PC-3 (cell line): ENCODE data around the gene EBPL. TPM values are rescaled to one million over a fixed set of nuclear protein-coding genes. Genes with fewer than 3 reads are reported as not detected.
A peak's percentile ranks its signal among the peaks of the same experiment; 100 is the strongest.

Experiments
- ATAC-seq: fragments of 200-7000 bp; cut with Tn5 transposase; 2 replicates; pipeline ENCODE4 v1.9.1; 2020; ENCODE audit warnings: mild to moderate bottlenecking, moderate library complexity
- BruUV-seq: library from RNA; stranded (reverse); fragments of 400-500 nt; replicated peaks from 2 replicates; lab custom pipeline; 2021; lab: Mats Ljungman, UMichigan
- CTCF ChIA-PET: fragments of 300-600 bp; sonication (Branson Sonifier 250); formaldehyde crosslinking; loops from one replicate; lab custom pipeline; 2022; ENCODE audit warnings: antibody characterized with exemption; lab: Charles Lee
- POLR2A ChIA-PET: fragments of 300-600 bp; sonication (Branson Sonifier 250); formaldehyde crosslinking; loops from one replicate; lab custom pipeline; 2022; ENCODE audit warnings: antibody characterized with exemption; ENCODE audit not compliant: unreplicated experiment; lab: Charles Lee
- DNase-seq: peaks from one replicate; pipeline ENCODE4 v3.0.0-alpha.2; 2015
- H2AFZ ChIP-seq: fragments of 300-600 bp; sonication (generic); 2 replicates; pipeline ENCODE4 v1.6.0; 2016; ENCODE audit warnings: antibody characterized with exemption, low read length
- H3F3A ChIP-seq: fragments of 300-600 bp; sonication (generic); one replicate; pipeline ENCODE4 v1.6.0; 2017; ENCODE audit warnings: antibody characterized with exemption, low read length, control low read depth, mild to moderate bottlenecking; ENCODE audit not compliant: unreplicated experiment
- H3K27ac ChIP-seq: fragments of 300-600 bp; sonication (generic); 2 replicates; pipeline ENCODE4 v1.5.1; 2016; ENCODE audit warnings: mild to moderate bottlenecking, low read length
- H3K27me3 ChIP-seq: fragments of 300-600 bp; sonication (generic); 2 replicates; pipeline ENCODE4 v1.6.1; 2016; ENCODE audit warnings: low read length, mixed read lengths
- H3K36me3 ChIP-seq: fragments of 300-600 bp; sonication (generic); 2 replicates; pipeline ENCODE4 v1.6.1; 2016; ENCODE audit warnings: low read depth, mixed run types, low read length, mixed read lengths
- H3K4me1 ChIP-seq: fragments of 300-600 bp; sonication (generic); 2 replicates; pipeline ENCODE4 v1.5.1; 2016; ENCODE audit warnings: low read length; ENCODE audit not compliant: insufficient read depth
- H3K4me2 ChIP-seq: fragments of 300-600 bp; sonication (generic); 2 replicates; pipeline ENCODE4 v1.6.0; 2016; ENCODE audit warnings: low read length
- H3K4me3 ChIP-seq: fragments of 300-600 bp; sonication (generic); 2 replicates; pipeline ENCODE4 v1.5.1; 2016; ENCODE audit warnings: mild to moderate bottlenecking, low read length, mixed read lengths
- H3K79me2 ChIP-seq: fragments of 300-600 bp; sonication (generic); 2 replicates; pipeline ENCODE4 v1.6.1; 2017; ENCODE audit warnings: low read length, mixed read lengths
- H3K9ac ChIP-seq: fragments of 300-600 bp; sonication (generic); 2 replicates; pipeline ENCODE4 v1.6.0; 2016; ENCODE audit warnings: mild to moderate bottlenecking, low read length
- H3K9me2 ChIP-seq: fragments of 300-600 bp; sonication (generic); replicated peaks from 2 replicates; pipeline ENCODE4 v1.6.1; 2016; ENCODE audit warnings: mixed run types, low read length, mixed read lengths
- H3K9me3 ChIP-seq: fragments of 300-600 bp; sonication (generic); 2 replicates; pipeline ENCODE4 v1.6.1; 2016; ENCODE audit warnings: low read length, mixed read lengths
- H4K20me1 ChIP-seq: fragments of 300-600 bp; sonication (generic); 2 replicates; pipeline ENCODE4 v1.6.1; 2016; ENCODE audit warnings: low read length, mixed read lengths
- CTCF ChIP-seq: fragments of 300-600 bp; sonication (generic); conservative IDR thresholded peaks from 2 replicates; pipeline ENCODE4 v1.5.1; 2017; ENCODE audit warnings: antibody characterized with exemption, low read depth, mild to moderate bottlenecking, low read length
- EZH2 ChIP-seq: fragments of 300-600 bp; sonication (generic); IDR thresholded peaks from one replicate; pipeline ENCODE4 v1.6.1; 2017; ENCODE audit warnings: antibody characterized with exemption, mild to moderate bottlenecking, low read length; ENCODE audit not compliant: unreplicated experiment
- EZH2phosphoT487 ChIP-seq: fragments of 300-600 bp; sonication (generic); IDR thresholded peaks from 2 replicates; pipeline ENCODE4 v1.6.1; 2018; ENCODE audit warnings: mild to moderate bottlenecking, antibody characterized with exemption, low read length, borderline replicate concordance
- intact Hi-C: fragments of 100-400 bp; cut with micrococcal nuclease; formaldehyde crosslinking; loops from 2 replicates; pipeline ENCODE4 v1.9.0; 2023
- total RNA-seq: library from RNA; depleted of rRNA; stranded (reverse); fragments of >200 nt; gene quantifications from 2 replicates; pipeline ENCODE4 v1.2.3, GENCODE V29; 2014

EBPL gene
- total RNA-seq, 1 experiment from 2014 or later: 108 TPM

- Histone ChIP-seq H3K79me2 (no peaks in the 10 kb centered on the region), H3K36me3 (no peaks in the 10 kb centered on the region), H3K27ac (no peak within 1 kb of the TSS), H3K9ac (no peak within 1 kb of the TSS), H4K20me1 (no peaks in the 10 kb centered on the region), H3K9me2 (no peaks in the 10 kb centered on the region), H3K4me2 (no peak within 1 kb of the TSS), H3F3A (no peaks in the 10 kb centered on the region), H3K27me3 (no peaks in the 10 kb centered on the region), H2AFZ (no peak within 1 kb of the TSS), H3K9me3 (no peaks in the 10 kb centered on the region), H3K4me1 (no peaks in the 10 kb centered on the region), H3K4me3 (no peak within 1 kb of the TSS)
- DNase-seq (no peak), ATAC-seq (no peak)
- ChIA-PET POLR2A (no interaction called here), CTCF (no interaction called here)
- BruUV-seq: no TSS peak
- intact Hi-C loops: no loop called here
- TF ChIP-seq EZH2phosphoT487 (no peak), EZH2 (no peak), CTCF (no peak)
These were observed 63.2 kb downstream of the EBPL start, which contains the start of gene ARL11 for GRCh38 chr13:49627831-49628652. TSS of gene ARL11 (plus strand) at chr13:49628507. CDS start at chr13:49630448, 1,941 bp downstream.

GRCh38 chr13:49625392-49626079, 65.8 kb downstream of the EBPL start:
- ATAC-seq: peak; percentile 24; the same call in 1 of the 2 replicates
- no peaks in the 10 kb centered on the region for H3K27me3 ChIP-seq
- no peaks in the 10 kb centered on the region for H3K9me2 ChIP-seq
- H3K4me2 ChIP-seq: no peak overlapping the region
- POLR2A ChIA-PET: no interaction called here
- no peaks in the 10 kb centered on the region for H3F3A ChIP-seq
- intact Hi-C loops: no loop called here
- H3K79me2 ChIP-seq: no peaks in the 10 kb centered on the region
- H2AFZ ChIP-seq: no peak overlapping the region
- H3K27ac ChIP-seq: no peak overlapping the region
- DNase-seq: no peak
- TF ChIP-seq EZH2phosphoT487 (no peak), CTCF (no peak), EZH2 (no peak)
- H3K36me3 ChIP-seq: no peaks in the 10 kb centered on the region
- CTCF ChIA-PET: interaction anchor here (0.6 kb wide), 1 partner anchor 311 kb away, joined by 3 read pairs; the partner anchor contains the start of gene SPRYD7
- H3K9me3 ChIP-seq: no peaks in the 10 kb centered on the region
- H4K20me1 ChIP-seq: no peaks in the 10 kb centered on the region
- H3K4me3 ChIP-seq: no peak overlapping the region
- BruUV-seq: no TSS peak
- no peak overlapping the region for H3K9ac ChIP-seq
- H3K4me1 ChIP-seq: no peaks in the 10 kb centered on the region
